Measurements from ENCODE around the gene SLC25A31.
A peak's percentile ranks its signal among the peaks of the same experiment; 100 is the strongest.

The SLC25A31 gene

DNA sequence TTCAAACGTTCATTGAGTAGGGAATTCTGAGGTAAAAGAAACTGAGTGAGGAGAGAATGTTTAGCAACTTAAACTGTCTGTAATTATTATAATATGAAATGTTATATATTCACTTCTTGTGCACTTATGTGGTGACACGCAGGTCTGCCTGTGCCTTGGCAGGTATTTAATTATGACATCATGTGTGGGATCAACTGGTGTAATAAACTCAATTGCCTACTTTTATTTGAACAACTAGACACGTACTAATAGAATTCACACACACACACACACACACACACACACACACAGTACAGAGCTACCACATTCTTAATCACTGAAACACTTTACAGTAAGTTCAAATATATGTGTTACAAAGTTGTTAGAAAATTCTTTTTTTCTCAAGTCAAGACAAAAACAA is 20.7 kb upstream of the SLC25A31 start:
- DNase-seq (ENCODE audit: low read depth): no peak
- H3K4me3 ChIP-seq (ENCODE audit: control insufficient read depth, low read depth, low read length): no peak overlapping the region
- TF ChIP-seq, protein P1, sequence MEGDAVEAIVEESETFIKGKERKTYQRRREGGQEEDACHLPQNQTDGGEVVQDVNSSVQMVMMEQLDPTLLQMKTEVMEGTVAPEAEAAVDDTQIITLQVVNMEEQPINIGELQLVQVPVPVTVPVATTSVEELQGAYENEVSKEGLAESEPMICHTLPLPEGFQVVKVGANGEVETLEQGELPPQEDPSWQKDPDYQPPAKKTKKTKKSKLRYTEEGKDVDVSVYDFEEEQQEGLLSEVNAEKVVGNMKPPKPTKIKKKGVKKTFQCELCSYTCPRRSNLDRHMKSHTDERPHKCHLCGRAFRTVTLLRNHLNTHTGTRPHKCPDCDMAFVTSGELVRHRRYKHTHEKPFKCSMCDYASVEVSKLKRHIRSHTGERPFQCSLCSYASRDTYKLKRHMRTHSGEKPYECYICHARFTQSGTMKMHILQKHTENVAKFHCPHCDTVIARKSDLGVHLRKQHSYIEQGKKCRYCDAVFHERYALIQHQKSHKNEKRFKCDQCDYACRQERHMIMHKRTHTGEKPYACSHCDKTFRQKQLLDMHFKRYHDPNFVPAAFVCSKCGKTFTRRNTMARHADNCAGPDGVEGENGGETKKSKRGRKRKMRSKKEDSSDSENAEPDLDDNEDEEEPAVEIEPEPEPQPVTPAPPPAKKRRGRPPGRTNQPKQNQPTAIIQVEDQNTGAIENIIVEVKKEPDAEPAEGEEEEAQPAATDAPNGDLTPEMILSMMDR (IDR thresholded peaks at IDR 0.05; ENCODE audit: control insufficient read depth, insufficient read depth, low read depth, low read length, missing control alignments): no peak

DNA sequence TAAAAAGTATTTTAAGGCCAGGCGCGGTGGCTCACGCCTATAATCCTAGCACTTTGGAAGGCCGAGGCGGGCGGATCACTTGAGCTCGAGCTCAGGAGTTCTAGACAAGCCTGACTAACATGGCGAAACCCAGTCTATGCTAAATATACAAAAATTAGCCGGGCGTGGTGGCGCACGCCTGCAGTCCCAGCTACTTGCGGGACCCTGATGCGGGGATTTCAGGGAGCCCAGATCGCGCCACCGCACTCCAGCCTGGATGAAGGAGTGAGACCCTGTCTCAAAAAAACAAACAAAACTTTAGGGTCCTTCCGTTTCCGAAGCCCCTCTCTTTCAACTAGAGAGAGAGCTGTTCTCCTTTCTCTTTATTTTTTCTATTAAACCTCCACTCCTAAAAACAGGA is 1.2 kb downstream of the SLC25A31 start:
- TF ChIP-seq, protein P1 (IDR thresholded peaks at IDR 0.05; ENCODE audit: control insufficient read depth, insufficient read depth, low read depth, low read length, missing control alignments): no peak
- H3K4me3 ChIP-seq (ENCODE audit: control insufficient read depth, low read depth, low read length): no peak overlapping the region
- no peak for DNase-seq (ENCODE audit: low read depth)

DNA sequence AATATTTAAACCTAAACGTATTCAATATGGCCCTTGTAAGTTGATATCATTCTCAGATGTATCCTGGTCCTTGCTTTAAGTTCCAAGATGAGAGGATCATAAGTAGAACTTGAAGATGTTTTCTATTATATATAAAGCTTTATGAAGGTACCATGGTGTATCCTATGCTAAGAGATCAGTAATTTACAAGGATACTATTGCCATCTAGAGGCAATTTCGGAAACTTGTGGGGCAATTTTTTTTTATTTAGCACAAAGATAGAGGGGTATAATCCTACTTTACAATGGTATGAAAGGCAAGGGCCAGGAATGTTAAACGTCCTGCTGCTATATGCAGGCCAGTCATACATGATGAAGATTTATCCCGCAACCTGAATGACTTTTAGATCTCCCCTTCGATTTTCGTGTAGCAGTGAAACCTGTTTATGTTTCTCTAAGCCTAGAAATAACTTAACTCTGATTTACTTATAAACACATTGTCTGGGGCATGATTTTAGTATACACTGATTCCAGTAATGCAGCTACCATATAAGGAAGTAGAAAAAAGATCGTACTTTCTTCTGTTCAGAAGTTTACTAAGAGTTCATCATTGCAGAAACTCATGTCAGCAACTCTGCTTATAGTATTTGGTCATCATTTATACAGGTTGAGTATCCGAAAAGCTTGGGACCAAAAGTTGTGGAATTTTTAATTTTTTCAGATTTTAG is 2.6 kb downstream of the SLC25A31 start:
- DNase-seq (ENCODE audit: low read depth): peak; percentile 11
- TF ChIP-seq, protein P1 (IDR thresholded peaks at IDR 0.05; ENCODE audit: control insufficient read depth, insufficient read depth, low read depth, low read length, missing control alignments): peak; percentile 48
- H3K4me3 ChIP-seq (ENCODE audit: control insufficient read depth, low read depth, low read length): no peak overlapping the region

DNA sequence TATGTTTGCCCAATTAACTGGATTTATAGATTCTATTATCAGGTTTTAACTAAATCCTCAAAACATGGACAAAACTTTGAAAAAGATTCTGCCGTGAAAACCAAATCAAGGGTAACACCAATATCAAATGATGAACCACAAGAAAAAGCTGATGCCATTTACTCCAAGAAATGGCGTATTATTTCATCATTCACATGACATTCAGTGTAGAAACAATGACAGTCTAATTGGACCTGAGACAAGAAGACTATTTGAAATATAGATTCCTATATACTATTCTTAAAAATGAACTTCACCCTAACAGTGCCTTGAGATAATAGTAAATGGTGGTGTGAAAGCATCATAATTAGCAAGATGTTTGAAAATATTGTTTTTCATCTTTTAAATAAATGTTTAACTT is 4.8 kb downstream of the SLC25A31 start:
- H3K4me3 ChIP-seq (ENCODE audit: control insufficient read depth, low read depth, low read length): no peak overlapping the region
- TF ChIP-seq, protein P1 (IDR thresholded peaks at IDR 0.05; ENCODE audit: control insufficient read depth, insufficient read depth, low read depth, low read length, missing control alignments): no peak
- DNase-seq (ENCODE audit: low read depth): no peak

DNA sequence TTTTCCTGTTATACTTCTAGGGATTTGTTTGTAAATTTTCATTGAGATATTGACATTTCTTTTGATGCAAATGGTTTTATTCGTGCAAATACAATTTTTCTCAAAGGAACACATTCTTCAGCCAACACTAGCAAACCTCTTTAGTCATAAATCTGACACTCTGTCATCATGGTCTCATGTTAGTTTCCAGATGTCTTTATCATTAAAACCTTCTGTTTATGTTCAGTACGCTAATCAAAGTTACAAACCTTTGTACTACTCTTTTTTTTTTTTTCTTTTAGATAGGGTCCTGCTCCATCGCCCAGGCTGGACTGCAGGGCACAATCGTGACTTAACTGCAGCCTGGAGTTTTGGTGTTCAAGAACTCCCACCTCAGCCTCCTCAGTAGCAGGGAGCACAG is 7.1 kb downstream of the SLC25A31 start:
- H3K4me3 ChIP-seq (ENCODE audit: control insufficient read depth, low read depth, low read length): no peak overlapping the region
- TF ChIP-seq, protein P1 (IDR thresholded peaks at IDR 0.05; ENCODE audit: control insufficient read depth, insufficient read depth, low read depth, low read length, missing control alignments): no peak
- no peak for DNase-seq (ENCODE audit: low read depth)

DNA sequence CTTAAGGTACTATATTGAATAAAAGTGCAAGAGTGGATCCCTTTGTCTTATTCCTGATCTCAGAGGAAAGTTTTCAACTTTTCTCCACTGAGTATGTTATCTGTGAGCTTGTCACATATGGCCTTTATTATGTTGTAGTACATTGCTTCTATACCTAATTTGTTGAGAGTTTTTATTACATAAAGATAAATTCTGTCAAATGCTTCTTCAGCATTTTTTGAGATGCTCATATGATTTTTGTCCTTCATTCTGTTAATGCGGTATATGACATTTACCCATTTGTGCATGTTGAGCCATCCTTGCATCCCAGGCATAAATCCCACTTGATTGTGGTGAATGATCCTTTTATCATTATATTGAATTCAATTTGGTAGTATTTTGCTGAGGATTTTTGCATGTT is 11.0 kb downstream of the SLC25A31 start:
- DNase-seq (ENCODE audit: low read depth): no peak
- no peak overlapping the region for H3K4me3 ChIP-seq (ENCODE audit: control insufficient read depth, low read depth, low read length)
- TF ChIP-seq, protein P1 (IDR thresholded peaks at IDR 0.05; ENCODE audit: control insufficient read depth, insufficient read depth, low read depth, low read length, missing control alignments): no peak

Measured in AG09309 (cell line).